Memory B cell (primary cell): ENCODE measurements around the gene COX7A2.

ENCODE experiments used
- ATAC-seq: fragments of 150-1000 bp; cut with Tn5 transposase; 2 replicates; pipeline ENCODE4 v1.10.0; 2021; ENCODE audit warnings: low read depth, mild to moderate bottlenecking, moderate library complexity
- DNase-seq, 2 donors: peaks; one replicate each; pipeline ENCODE4 v3.0.0; 2022; ENCODE audit warnings: low spot score in 2 of 2
- H3K27ac Mint-ChIP-seq: one replicate; pipeline ENCODE4 v1.8.0; 2022; ENCODE audit warnings: mild to moderate bottlenecking, moderate library complexity, mixed read lengths
- H3K27me3 Mint-ChIP-seq: one replicate; pipeline ENCODE4 v1.8.0; 2022; ENCODE audit warnings: mixed read lengths
- H3K36me3 Mint-ChIP-seq: one replicate; pipeline ENCODE4 v1.8.0; 2022; ENCODE audit warnings: mild to moderate bottlenecking, mixed read lengths
- H3K4me1 Mint-ChIP-seq: one replicate; pipeline ENCODE4 v1.8.0; 2022; ENCODE audit warnings: mixed read lengths
- H3K4me3 Mint-ChIP-seq: one replicate; pipeline ENCODE4 v1.8.0; 2022; ENCODE audit warnings: mild to moderate bottlenecking, moderate library complexity, mixed read lengths
- H3K9me3 Mint-ChIP-seq: one replicate; pipeline ENCODE4 v1.8.0; 2022; ENCODE audit warnings: mixed read lengths

COX7A2 gene

GRCh38 chr6:75257343-75258087 lies 13.9 kb upstream of the COX7A2 start:
- Mint-ChIP-seq H3K36me3 (peaks cover 22% of the 10 kb centered on the region), H3K27ac (no peak overlapping the region), H3K4me1 (no peaks in the 10 kb centered on the region), H3K27me3 (no peaks in the 10 kb centered on the region), H3K4me3 (no peak overlapping the region), H3K9me3 (no peaks in the 10 kb centered on the region)
- no peak for ATAC-seq
- no peak for DNase-seq

DNA sequence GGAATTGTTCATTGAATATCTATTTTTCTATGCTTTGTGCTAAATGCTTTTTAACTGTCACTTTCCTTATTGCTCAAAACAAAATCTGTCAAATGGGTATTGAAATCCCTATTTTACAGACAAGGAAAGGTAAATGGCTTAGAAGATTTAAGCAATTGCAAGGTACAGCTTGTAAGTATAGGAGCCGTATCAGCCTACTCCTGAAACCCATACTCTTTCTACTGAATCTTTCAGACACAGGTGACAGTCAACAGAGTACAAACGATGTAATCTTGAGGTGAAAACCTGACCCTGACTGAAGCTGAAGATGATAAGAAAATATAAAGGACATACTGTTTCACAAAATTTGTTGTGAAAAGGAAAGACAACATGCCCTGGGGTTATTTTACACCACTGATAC lies 7.0 kb upstream of the COX7A2 start:
- Mint-ChIP-seq H3K9me3 (no peaks in the 10 kb centered on the region), H3K36me3 (peaks cover 10% of the 10 kb centered on the region), H3K4me1 (no peaks in the 10 kb centered on the region), H3K27ac (no peak overlapping the region), H3K4me3 (no peak overlapping the region), H3K27me3 (peaks cover 4% of the 10 kb centered on the region)
- ATAC-seq (no peak), DNase-seq (no peak)

DNA sequence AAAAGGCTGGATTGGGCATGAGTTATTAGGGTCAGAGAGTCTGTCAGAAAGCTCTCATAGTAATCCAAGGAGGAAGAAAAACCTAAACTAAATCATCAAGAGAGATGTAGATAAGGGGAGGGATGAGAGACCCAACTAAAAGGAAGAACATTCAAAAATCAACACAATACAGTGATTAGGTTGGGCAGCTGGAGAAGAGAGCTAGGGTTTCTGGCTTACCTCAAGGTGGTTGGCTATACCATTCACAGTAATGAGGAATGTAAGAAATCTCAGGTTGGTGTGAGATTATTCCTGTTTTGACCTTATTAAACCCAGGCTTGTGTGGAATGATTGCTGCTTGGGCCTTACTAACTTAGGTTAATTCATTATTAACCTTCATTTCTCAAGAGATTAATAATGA lies 6.2 kb upstream of the COX7A2 start:
- no peak for DNase-seq
- ATAC-seq = no peak
- H3K4me1 Mint-ChIP-seq = no peaks in the 10 kb centered on the region
- H3K27ac Mint-ChIP-seq = no peak overlapping the region
- H3K4me3 Mint-ChIP-seq = no peak overlapping the region
- no peaks in the 10 kb centered on the region for H3K9me3 Mint-ChIP-seq
- peaks cover 9% of the 10 kb centered on the region for H3K36me3 Mint-ChIP-seq
- peaks cover 4% of the 10 kb centered on the region for H3K27me3 Mint-ChIP-seq

- Mint-ChIP-seq H3K27me3 (peaks cover 6% of the 10 kb centered on the region), H3K36me3 (peaks cover 2% of the 10 kb centered on the region), H3K9me3 (no peaks in the 10 kb centered on the region), H3K4me1 (peaks cover 7% of the 10 kb centered on the region), H3K4me3 (no peak overlapping the region), H3K27ac (no peak overlapping the region)
- ATAC-seq (no peak), DNase-seq (no peak)
Observed at GRCh38 chr6:75246386-75246785, 2.8 kb upstream of the COX7A2 start.

GRCh38 chr6:75244063-75244584 lies 523 bp upstream of the COX7A2 start:
- Mint-ChIP-seq H3K4me3 (peak overlapping the region; percentile 98), H3K9me3 (no peaks in the 10 kb centered on the region), H3K27ac (peak overlapping the region; percentile 97), H3K27me3 (peaks cover 6% of the 10 kb centered on the region), H3K4me1 (peaks cover 9% of the 10 kb centered on the region), H3K36me3 (peaks cover 4% of the 10 kb centered on the region)
- peak in 1 of 2 donors; percentile 2 for DNase-seq
- ATAC-seq = no peak

GRCh38 chr6:75236630-75237029 lies 7.0 kb downstream of the COX7A2 start:
- Mint-ChIP-seq H3K4me1 (peaks cover 2% of the 10 kb centered on the region), H3K4me3 (no peak overlapping the region), H3K9me3 (no peaks in the 10 kb centered on the region), H3K27me3 (no peaks in the 10 kb centered on the region), H3K36me3 (peaks cover 17% of the 10 kb centered on the region), H3K27ac (no peak overlapping the region)
- ATAC-seq (no peak), DNase-seq (no peak)

- ATAC-seq (no peak), DNase-seq (no peak)
- H3K4me3 Mint-ChIP-seq = no peak overlapping the region
- H3K9me3 Mint-ChIP-seq = no peaks in the 10 kb centered on the region
- H3K27me3 Mint-ChIP-seq = no peaks in the 10 kb centered on the region
- H3K36me3 Mint-ChIP-seq = peaks cover 15% of the 10 kb centered on the region
- no peak overlapping the region for H3K27ac Mint-ChIP-seq
- H3K4me1 Mint-ChIP-seq = no peaks in the 10 kb centered on the region
Observed at GRCh38 chr6:75235271-75235670, 8.3 kb downstream of the COX7A2 start.

DNA sequence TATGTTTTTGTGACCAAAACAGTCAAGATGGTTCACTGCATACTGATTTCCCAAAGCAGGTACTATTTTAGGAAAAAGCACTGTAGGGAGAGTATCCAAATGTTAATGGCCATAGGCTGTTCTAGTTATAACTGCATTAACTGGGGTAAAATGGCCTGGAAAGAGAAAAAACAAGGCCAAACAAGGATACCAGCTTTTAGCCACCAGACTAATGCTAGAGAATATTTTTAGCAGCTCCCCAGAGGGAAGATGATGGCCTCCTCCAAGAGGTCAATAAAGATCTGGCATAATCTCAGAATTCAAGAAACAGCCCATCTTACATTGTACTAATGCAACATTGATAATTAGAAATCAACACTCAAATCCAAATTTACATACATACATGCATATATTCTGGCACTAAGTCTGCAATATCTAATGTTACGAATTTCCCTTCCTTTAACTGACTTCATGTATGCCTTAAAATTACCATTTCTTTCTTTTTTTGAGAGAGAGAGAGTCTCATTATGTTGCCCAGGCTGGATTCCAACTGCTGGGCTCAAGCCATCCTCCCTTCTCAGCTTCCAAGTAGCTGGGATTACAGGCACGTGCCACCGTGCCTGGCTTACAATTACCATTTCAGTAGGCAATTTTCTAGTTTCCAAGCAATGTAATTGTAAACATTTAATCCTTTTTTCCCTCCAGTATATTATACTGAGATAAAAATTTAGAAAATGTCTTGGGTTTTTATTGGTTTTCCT lies 9.3 kb downstream of the COX7A2 start:
- Mint-ChIP-seq H3K27ac (no peak overlapping the region), H3K4me1 (no peaks in the 10 kb centered on the region), H3K27me3 (no peaks in the 10 kb centered on the region), H3K4me3 (no peak overlapping the region), H3K9me3 (no peaks in the 10 kb centered on the region), H3K36me3 (peaks cover 15% of the 10 kb centered on the region)
- DNase-seq (no peak), ATAC-seq (no peak)

GRCh38 chr6:75233092-75233615 lies 10.4 kb downstream of the COX7A2 start:
- DNase-seq = no peak
- H3K4me3 Mint-ChIP-seq = no peak overlapping the region
- peaks cover 12% of the 10 kb centered on the region for H3K36me3 Mint-ChIP-seq
- no peak for ATAC-seq
- H3K27ac Mint-ChIP-seq = no peak overlapping the region
- no peaks in the 10 kb centered on the region for H3K4me1 Mint-ChIP-seq
- no peaks in the 10 kb centered on the region for H3K27me3 Mint-ChIP-seq
- H3K9me3 Mint-ChIP-seq = no peaks in the 10 kb centered on the region

- Mint-ChIP-seq H3K4me1 (no peaks in the 10 kb centered on the region), H3K27me3 (no peaks in the 10 kb centered on the region), H3K4me3 (no peak overlapping the region), H3K9me3 (no peaks in the 10 kb centered on the region), H3K36me3 (no peaks in the 10 kb centered on the region), H3K27ac (no peak overlapping the region)
- DNase-seq (no peak), ATAC-seq (no peak)
Observed at GRCh38 chr6:75230484-75231325, 12.9 kb downstream of the COX7A2 start.

GRCh38 chr6:75224303-75224926 lies 19.2 kb downstream of the COX7A2 start:
- H3K9me3 Mint-ChIP-seq = no peaks in the 10 kb centered on the region
- no peak overlapping the region for H3K27ac Mint-ChIP-seq
- DNase-seq (no peak), ATAC-seq (no peak)
- H3K4me1 Mint-ChIP-seq = no peaks in the 10 kb centered on the region
- no peak overlapping the region for H3K4me3 Mint-ChIP-seq
- H3K27me3 Mint-ChIP-seq = peaks cover 14% of the 10 kb centered on the region
- no peaks in the 10 kb centered on the region for H3K36me3 Mint-ChIP-seq

- no peak overlapping the region for H3K4me3 Mint-ChIP-seq
- no peak overlapping the region for H3K27ac Mint-ChIP-seq
- H3K36me3 Mint-ChIP-seq = no peaks in the 10 kb centered on the region
- no peaks in the 10 kb centered on the region for H3K9me3 Mint-ChIP-seq
- peaks cover 17% of the 10 kb centered on the region for H3K27me3 Mint-ChIP-seq
- DNase-seq (no peak), ATAC-seq (no peak)
- no peaks in the 10 kb centered on the region for H3K4me1 Mint-ChIP-seq
Observed at GRCh38 chr6:75223428-75223827, 20.2 kb downstream of the COX7A2 start.

- Mint-ChIP-seq H3K9me3 (no peaks in the 10 kb centered on the region), H3K27me3 (peaks cover 21% of the 10 kb centered on the region), H3K36me3 (no peaks in the 10 kb centered on the region), H3K27ac (no peak overlapping the region), H3K4me3 (no peak overlapping the region), H3K4me1 (no peaks in the 10 kb centered on the region)
- ATAC-seq = no peak
- DNase-seq = no peak
Observed at GRCh38 chr6:75222261-75222660, 21.3 kb downstream of the COX7A2 start.
